Bronchial epithelial cell (primary cell): Measurements from ENCODE around the gene TNPO1. TPM values are rescaled to one million over a fixed set of nuclear protein-coding genes. Genes with fewer than 3 reads are reported as not detected.
A peak's percentile ranks its signal among the peaks of the same experiment; 100 is the strongest.

Experiments
- DNase-seq: peaks from one replicate; pipeline ENCODE4 v3.0.0-alpha.2; 2010; ENCODE audit warnings: low read depth
- FAIRE-seq: peaks from 2 replicates; lab custom pipeline; 2011; peaks lifted over from hg19 to GRCh38; lab: Jason Lieb, UNC
- H3K27me3 ChIP-seq: 2 replicates; pipeline ENCODE4 v1.5.1; 2011; ENCODE audit warnings: low read length; ENCODE audit not compliant: control insufficient read depth, insufficient read depth
- H3K36me3 ChIP-seq: 2 replicates; pipeline ENCODE4 v1.5.1; 2011; ENCODE audit warnings: low read length; ENCODE audit not compliant: control insufficient read depth, insufficient read depth
- H3K4me3 ChIP-seq: 2 replicates; pipeline ENCODE4 v1.5.1; 2011; ENCODE audit warnings: mild to moderate bottlenecking, low read depth, low read length, control low read depth
- CTCF ChIP-seq: IDR thresholded peaks from 2 replicates; pipeline ENCODE4 v1.5.1; 2011; ENCODE audit warnings: mild to moderate bottlenecking, moderate library complexity, low read length, control low read depth, inconsistent platforms; ENCODE audit not compliant: insufficient read depth, severe bottlenecking
- total RNA-seq: library from RNA; depleted of rRNA; stranded (reverse); fragments of >200 nt; gene quantifications from 2 replicates; pipeline ENCODE4 v1.2.1, GENCODE V29; 2014

Gene TNPO1
- total RNA-seq, 1 donor from 2014 or later, result 329 TPM

GRCh38 chr5:72892846-72893245 is 76.4 kb downstream of the TNPO1 start:
- FAIRE-seq (no peak), DNase-seq (no peak)
- no peak for TF ChIP-seq CTCF
- no peak overlapping the region for H3K4me3 ChIP-seq
- no peaks in the 10 kb centered on the region for H3K27me3 ChIP-seq
- peaks cover 11% of the 10 kb centered on the region for H3K36me3 ChIP-seq

- no peak for TF ChIP-seq CTCF
- no peaks in the 10 kb centered on the region for H3K27me3 ChIP-seq
- peaks cover 7% of the 10 kb centered on the region for H3K36me3 ChIP-seq
- no peak for FAIRE-seq
- no peak overlapping the region for H3K4me3 ChIP-seq
- no peak for DNase-seq
These were observed 79.3 kb downstream of the TNPO1 start for GRCh38 chr5:72895758-72896157.

- no peak for TF ChIP-seq CTCF
- FAIRE-seq (no peak), DNase-seq (no peak)
- H3K36me3 ChIP-seq, result peaks cover 11% of the 10 kb centered on the region
- no peak overlapping the region for H3K4me3 ChIP-seq
- H3K27me3 ChIP-seq, result no peaks in the 10 kb centered on the region
These were observed 90.3 kb downstream of the TNPO1 start for GRCh38 chr5:72906806-72907205.

- FAIRE-seq (no peak), DNase-seq (no peak)
- Histone ChIP-seq H3K4me3 (no peak overlapping the region), H3K27me3 (no peaks in the 10 kb centered on the region), H3K36me3 (peaks cover 10% of the 10 kb centered on the region)
- no peak for TF ChIP-seq CTCF
These were observed 92.2 kb downstream of the TNPO1 start for GRCh38 chr5:72908664-72909063.

GRCh38 chr5:72917371-72917776 is 100.9 kb downstream of the TNPO1 start:
- FAIRE-seq (no peak), DNase-seq (no peak)
- Histone ChIP-seq H3K36me3 (no peaks in the 10 kb centered on the region), H3K4me3 (no peak overlapping the region), H3K27me3 (no peaks in the 10 kb centered on the region)
- TF ChIP-seq CTCF, result no peak

GRCh38 chr5:72920690-72921502 is 104.4 kb downstream of the TNPO1 start:
- no peaks in the 10 kb centered on the region for H3K36me3 ChIP-seq
- TF ChIP-seq CTCF, result peak; percentile 11
- DNase-seq (peak; percentile 60), FAIRE-seq (no peak)
- H3K27me3 ChIP-seq, result no peaks in the 10 kb centered on the region
- H3K4me3 ChIP-seq, result no peak overlapping the region
